SU-DHL-6 (cell line): Measurements from ENCODE around the gene NDUFB11.
"Not testable (repeated sequence)": the region's sequence is repeated elsewhere in the genome, so short reads cannot be mapped to it uniquely, and the experiment has no call there.

Experiments used
- H2AFZ ChIP-seq: fragments of 200-600 bp; sonication (generic); 2 replicates; pipeline ENCODE4 v1.6.1; 2014; ENCODE audit warnings: low read depth, mild to moderate bottlenecking, moderate library complexity, mixed read lengths, antibody characterized with exemption, low read length; ENCODE audit not compliant: severe bottlenecking
- H3F3A ChIP-seq: fragments of 200-600 bp; shearing (Covaris generic); 2 replicates; pipeline ENCODE4 v1.6.0; 2016; ENCODE audit warnings: antibody characterized with exemption, mild to moderate bottlenecking; ENCODE audit not compliant: insufficient read depth
- H3K27ac ChIP-seq: fragments of 200-600 bp; sonication (generic); 2 replicates; pipeline ENCODE4 v1.5.1; 2016; ENCODE audit warnings: low read depth, mild to moderate bottlenecking, low read length, moderate library complexity, mixed read lengths
- H3K27me3 ChIP-seq: fragments of 200-600 bp; sonication (generic), shearing (Covaris generic); 2 replicates; pipeline ENCODE4 v1.6.0; 2014; ENCODE audit warnings: mild to moderate bottlenecking, low read length
- H3K36me3 ChIP-seq: fragments of 200-600 bp; sonication (generic); 2 replicates; pipeline ENCODE4 v1.6.1; 2014; ENCODE audit warnings: mild to moderate bottlenecking, low read length, mixed read lengths
- H3K4me2 ChIP-seq: fragments of 300-600, 200-600 bp; shearing (Covaris generic), sonication (generic); 2 replicates; pipeline ENCODE4 v1.6.0; 2014; ENCODE audit warnings: low read length, low read depth, mild to moderate bottlenecking; ENCODE audit not compliant: poor library complexity, severe bottlenecking
- H3K4me3 ChIP-seq: fragments of 200-600 bp; sonication (generic); 2 replicates; pipeline ENCODE4 v1.5.1; 2014; ENCODE audit warnings: antibody characterized with exemption, low read length, mild to moderate bottlenecking, mixed read lengths; ENCODE audit not compliant: insufficient read depth, poor library complexity, severe bottlenecking
- H3K79me2 ChIP-seq: fragments of 200-600 bp; sonication (generic); 2 replicates; pipeline ENCODE4 v1.6.1; 2014; ENCODE audit warnings: mild to moderate bottlenecking, low read length, moderate library complexity; ENCODE audit not compliant: insufficient read depth
- H3K9ac ChIP-seq: fragments of 200-600 bp; sonication (generic); 2 replicates; pipeline ENCODE4 v1.7.0; 2014; ENCODE audit warnings: mild to moderate bottlenecking, low read length
- H3K9me2 ChIP-seq: fragments of 200-600 bp; sonication (generic); replicated peaks from 2 replicates; pipeline ENCODE4 v1.6.1; 2014; ENCODE audit warnings: low read length; ENCODE audit not compliant: insufficient read depth
- H3K9me3 ChIP-seq: fragments of 200-600 bp; sonication (generic); 2 replicates; pipeline ENCODE4 v1.6.1; 2014; ENCODE audit warnings: low read length, mixed read lengths; ENCODE audit not compliant: insufficient read depth
- H4K20me1 ChIP-seq: fragments of 200-600 bp; sonication (generic); 2 replicates; pipeline ENCODE4 v1.6.1; 2014; ENCODE audit warnings: low read depth, mild to moderate bottlenecking, antibody characterized with exemption, low read length, moderate library complexity, mixed read lengths
- CTCF ChIP-seq: fragments of 200-600 bp; sonication (generic); IDR thresholded peaks from one replicate; pipeline ENCODE4 v1.5.1; 2017; ENCODE audit warnings: antibody characterized with exemption, mild to moderate bottlenecking, low read length, moderate library complexity; ENCODE audit not compliant: insufficient read depth, poor library complexity, severe bottlenecking
- EZH2phosphoT487 ChIP-seq: fragments of 200-600 bp; sonication (generic), shearing (Covaris generic); conservative IDR thresholded peaks from 2 replicates; pipeline ENCODE4 v1.6.1; 2018; ENCODE audit warnings: mild to moderate bottlenecking, antibody characterized with exemption, low read length, moderate library complexity, mixed read lengths

NDUFB11 gene

GRCh38 chrX:47145395-47146120, 1.1 kb upstream of the NDUFB11 start:
- Histone ChIP-seq H2AFZ (no peak overlapping the region), H3K4me3 (peak overlapping the region; percentile 88), H3F3A (no peaks in the 10 kb centered on the region; the same call in 1 of the 2 replicates), H3K9me3 (no peaks in the 10 kb centered on the region), H3K4me2 (peak overlapping the region; percentile 86), H3K9ac (peak overlapping the region; percentile 90), H3K36me3 (no peaks in the 10 kb centered on the region), H3K27me3 (no peaks in the 10 kb centered on the region), H3K9me2 (no peaks in the 10 kb centered on the region), H3K79me2 (peaks cover 61% of the 10 kb centered on the region), H4K20me1 (no peaks in the 10 kb centered on the region), H3K27ac (peak overlapping the region; percentile 90)
- no peak for TF ChIP-seq EZH2phosphoT487
- TF ChIP-seq CTCF = no peak

DNA sequence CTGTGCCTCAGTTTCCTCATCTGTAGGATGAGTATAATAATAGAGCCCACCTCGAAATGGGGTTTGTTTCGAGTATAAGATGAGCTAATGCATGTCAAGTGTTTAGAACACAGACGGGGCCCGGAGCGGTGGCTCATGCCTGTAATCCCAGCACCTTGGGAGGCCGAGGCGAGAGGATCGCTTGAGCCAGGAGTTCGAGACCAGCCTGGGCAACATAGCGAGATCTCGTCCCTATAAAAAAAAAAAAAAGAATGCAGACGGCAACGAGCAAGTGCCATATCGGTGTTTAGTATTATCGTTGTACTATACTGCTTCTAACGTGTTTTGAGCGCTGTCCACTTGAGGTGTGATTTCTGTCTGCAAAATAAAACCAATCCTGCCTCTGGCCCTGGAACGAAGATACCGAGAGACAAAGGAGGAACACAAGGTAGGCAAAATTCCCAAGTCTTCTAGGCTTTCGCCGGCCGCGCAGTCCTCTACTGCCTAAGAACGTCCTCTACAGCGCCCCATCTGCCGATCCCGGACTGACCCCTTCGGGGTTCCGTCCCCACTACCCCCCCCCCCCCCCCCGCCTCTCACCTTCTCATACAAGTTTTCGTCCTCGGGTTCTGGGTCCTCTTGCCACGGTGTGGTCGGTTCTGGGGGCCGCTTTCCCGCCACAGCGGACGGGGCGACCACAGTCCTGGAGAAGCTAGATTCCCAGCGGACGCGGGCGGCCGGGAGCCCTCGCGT, 442 bp downstream of the NDUFB11 start:
- Histone ChIP-seq H3F3A (no peaks in the 10 kb centered on the region; the same call in 1 of the 2 replicates), H3K36me3 (no peaks in the 10 kb centered on the region), H3K4me2 (peak overlapping the region; percentile 86), H3K9me2 (no peaks in the 10 kb centered on the region), H3K27ac (peak overlapping the region; percentile 90), H3K79me2 (peaks cover 52% of the 10 kb centered on the region), H2AFZ (no peak overlapping the region), H3K4me3 (peak overlapping the region; percentile 88), H3K27me3 (no peaks in the 10 kb centered on the region), H3K9me3 (no peaks in the 10 kb centered on the region), H3K9ac (peak overlapping the region; percentile 90), H4K20me1 (no peaks in the 10 kb centered on the region)
- TF ChIP-seq CTCF (no peak), EZH2phosphoT487 (no peak)

- TF ChIP-seq EZH2phosphoT487 (no peak), CTCF (no peak)
- Histone ChIP-seq H4K20me1 (no peaks in the 10 kb centered on the region), H3K4me3 (no peak overlapping the region), H3K4me2 (no peak overlapping the region), H3K9me2 (no peaks in the 10 kb centered on the region), H3K27me3 (no peaks in the 10 kb centered on the region), H3F3A (no peaks in the 10 kb centered on the region; the same call in 1 of the 2 replicates), H3K9ac (no peak overlapping the region), H3K79me2 (peaks cover 4% of the 10 kb centered on the region; the same call in 1 of the 2 replicates), H2AFZ (no peak overlapping the region), H3K9me3 (no peaks in the 10 kb centered on the region), H3K27ac (no peak overlapping the region), H3K36me3 (no peaks in the 10 kb centered on the region)
Observed at GRCh38 chrX:47138171-47138570, 6.3 kb downstream of the NDUFB11 start.

GRCh38 chrX:47135650-47136049, 8.9 kb downstream of the NDUFB11 start:
- H3K9ac ChIP-seq, H3K9me2 ChIP-seq, H3K36me3 ChIP-seq, H2AFZ ChIP-seq, H3K9me3 ChIP-seq, H3F3A ChIP-seq, H3K27me3 ChIP-seq, H3K4me3 ChIP-seq, H3K27ac ChIP-seq, H3K79me2 ChIP-seq, H4K20me1 ChIP-seq, H3K4me2 ChIP-seq: not testable (repeated sequence)
